Measurements from ENCODE around the gene SUSD4.
"Not testable (repeated sequence)": the region's sequence is repeated elsewhere in the genome, so short reads cannot be mapped to it uniquely, and the experiment has no call there.

- not testable (repeated sequence) for TF ChIP-seq CBX3 (IDR thresholded peaks at IDR 0.05; ENCODE audit: borderline replicate concordance in 1 of 2, low read length in 2 of 2); TGIF2 (CRISPR knock-in tag; IDR thresholded peaks at IDR 0.05); ZC3H4 (CRISPR knock-in tag; IDR thresholded peaks at IDR 0.05; ENCODE audit: borderline replicate concordance); MYC (IDR thresholded peaks at IDR 0.05; ENCODE audit: low read depth, low read length); MYC (CRISPR knock-in tag; IDR thresholded peaks at IDR 0.05; ENCODE audit: borderline replicate concordance, low read depth); EZH2 (IDR thresholded peaks at IDR 0.05; ENCODE audit: borderline replicate concordance, low read depth, low read length); ZBTB7A (IDR thresholded peaks at IDR 0.05; ENCODE audit: borderline replicate concordance, control insufficient read depth, low read depth, low read length); FOXJ3 (CRISPR knock-in tag; IDR thresholded peaks at IDR 0.05); POLR2AphosphoS5 (IDR thresholded peaks at IDR 0.05; ENCODE audit: control insufficient read depth, insufficient read depth, low read depth, low read length); POLR2A (conservative IDR thresholded peaks at IDR 0.05); TCF3 (CRISPR knock-in tag; IDR thresholded peaks at IDR 0.05); CTCF (IDR thresholded peaks at IDR 0.05 in 2 of 3, conservative IDR thresholded peaks at IDR 0.05 in 1 of 3; ENCODE audit: insufficient read depth in 2 of 3, low read depth in 1 of 3, low read length in 3 of 3); SIN3A (IDR thresholded peaks at IDR 0.05; ENCODE audit: borderline replicate concordance in 2 of 2, control insufficient read depth in 1 of 2, low read depth in 2 of 2, low read length in 2 of 2)
- TF ChIP-seq, protein P1, sequence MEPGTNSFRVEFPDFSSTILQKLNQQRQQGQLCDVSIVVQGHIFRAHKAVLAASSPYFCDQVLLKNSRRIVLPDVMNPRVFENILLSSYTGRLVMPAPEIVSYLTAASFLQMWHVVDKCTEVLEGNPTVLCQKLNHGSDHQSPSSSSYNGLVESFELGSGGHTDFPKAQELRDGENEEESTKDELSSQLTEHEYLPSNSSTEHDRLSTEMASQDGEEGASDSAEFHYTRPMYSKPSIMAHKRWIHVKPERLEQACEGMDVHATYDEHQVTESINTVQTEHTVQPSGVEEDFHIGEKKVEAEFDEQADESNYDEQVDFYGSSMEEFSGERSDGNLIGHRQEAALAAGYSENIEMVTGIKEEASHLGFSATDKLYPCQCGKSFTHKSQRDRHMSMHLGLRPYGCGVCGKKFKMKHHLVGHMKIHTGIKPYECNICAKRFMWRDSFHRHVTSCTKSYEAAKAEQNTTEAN (CRISPR knock-in tag; IDR thresholded peaks at IDR 0.05): not testable (repeated sequence)
Measured at GRCh38 chr1:223283697-223284096, 80.3 kb downstream of the SUSD4 start.

All from K562 (cell line).